Liver (tissue), 3 donors: ENCODE data around the gene ELAVL1.

Experiments
- CTCF ChIP-seq: fragments of 150-350 bp; IDR thresholded peaks from 2 replicates; pipeline ENCODE4 v1.5.1; 2017; ENCODE audit warnings: improper control_type of control experiment, low read depth, low read length; ENCODE audit not compliant: missing input control
- RAD21 ChIP-seq, 2 donors: IDR thresholded peaks; 2 replicates each; pipeline ENCODE4 v1.6.1; 2016; ENCODE audit warnings: antibody characterized with exemption in 2 of 2, mild to moderate bottlenecking in 2 of 2
- donor health status: healthy.
- donor health status: healthy.

GRCh38 chr19:8004723-8005513 lies 523 bp downstream of the ELAVL1 start:
- TF ChIP-seq RAD21 (IDR thresholded peaks at IDR 0.05): no peak
- TF ChIP-seq CTCF: no peak
